ENCODE data around the gene DNAJA2. TPM values are rescaled to one million over a fixed set of nuclear protein-coding genes. Genes with fewer than 3 reads are reported as not detected.

The DNAJA2 gene
- polyA plus RNA-seq, 1 donor (not counting 4 experiments of a cell fraction or from before 2014, with no cell fraction given), result 36.3 TPM

DNA sequence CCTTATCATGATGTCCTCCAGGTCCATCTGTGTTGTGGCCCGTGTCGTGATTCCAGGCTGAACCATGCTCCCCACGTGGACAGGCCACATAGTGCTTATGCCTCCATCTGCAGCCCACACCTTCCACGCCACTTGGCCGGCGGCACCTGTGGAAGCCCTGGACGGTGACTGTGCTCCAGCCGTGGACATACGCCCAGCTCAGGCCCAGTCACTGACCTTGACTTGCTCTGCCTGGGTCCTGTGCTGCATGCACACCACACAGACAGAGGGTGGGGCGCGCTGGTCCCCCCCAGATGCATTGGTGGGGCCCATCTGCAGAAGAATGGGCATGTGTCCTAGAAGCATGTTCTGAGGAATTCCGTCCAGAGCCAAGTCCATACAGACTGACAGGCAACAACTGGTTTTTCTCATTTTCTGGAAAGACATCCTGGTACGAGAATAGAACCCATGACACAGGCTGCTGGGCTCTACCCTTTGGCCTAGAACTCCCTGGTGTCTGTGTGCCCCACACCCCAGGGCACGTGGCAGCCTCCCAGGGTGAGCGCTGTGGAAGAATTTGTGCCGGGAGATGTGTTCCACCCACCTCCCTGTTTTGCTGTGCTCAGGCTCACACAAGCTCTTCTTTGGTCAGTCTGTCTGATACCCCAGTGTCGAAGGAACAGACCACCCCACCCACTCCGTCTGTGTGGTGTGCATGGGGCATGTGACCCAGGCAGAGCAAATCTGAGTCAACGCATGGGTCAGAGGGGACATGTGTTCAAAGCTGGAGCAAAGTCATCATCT lies 49.8 kb downstream of the DNAJA2 start:
- H3K9me3 ChIP-seq (ENCODE audit: control insufficient read depth, low read depth, low read length), result no peaks in the 10 kb centered on the region
- H3K4me3 ChIP-seq (ENCODE audit: control insufficient read depth in 2 of 3, extremely low read depth in 1 of 3, insufficient read depth in 2 of 3, low read depth in 1 of 3, low read length in 3 of 3), result no peak overlapping the region
- no peak for TF ChIP-seq EZH2 (IDR thresholded peaks at IDR 0.05; ENCODE audit: low read length)
- TF ChIP-seq, protein P1, sequence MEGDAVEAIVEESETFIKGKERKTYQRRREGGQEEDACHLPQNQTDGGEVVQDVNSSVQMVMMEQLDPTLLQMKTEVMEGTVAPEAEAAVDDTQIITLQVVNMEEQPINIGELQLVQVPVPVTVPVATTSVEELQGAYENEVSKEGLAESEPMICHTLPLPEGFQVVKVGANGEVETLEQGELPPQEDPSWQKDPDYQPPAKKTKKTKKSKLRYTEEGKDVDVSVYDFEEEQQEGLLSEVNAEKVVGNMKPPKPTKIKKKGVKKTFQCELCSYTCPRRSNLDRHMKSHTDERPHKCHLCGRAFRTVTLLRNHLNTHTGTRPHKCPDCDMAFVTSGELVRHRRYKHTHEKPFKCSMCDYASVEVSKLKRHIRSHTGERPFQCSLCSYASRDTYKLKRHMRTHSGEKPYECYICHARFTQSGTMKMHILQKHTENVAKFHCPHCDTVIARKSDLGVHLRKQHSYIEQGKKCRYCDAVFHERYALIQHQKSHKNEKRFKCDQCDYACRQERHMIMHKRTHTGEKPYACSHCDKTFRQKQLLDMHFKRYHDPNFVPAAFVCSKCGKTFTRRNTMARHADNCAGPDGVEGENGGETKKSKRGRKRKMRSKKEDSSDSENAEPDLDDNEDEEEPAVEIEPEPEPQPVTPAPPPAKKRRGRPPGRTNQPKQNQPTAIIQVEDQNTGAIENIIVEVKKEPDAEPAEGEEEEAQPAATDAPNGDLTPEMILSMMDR (optimal IDR thresholded peaks at IDR 0.05 in 1 of 3, IDR thresholded peaks at IDR 0.05 in 1 of 3, conservative IDR thresholded peaks at IDR 0.05 in 1 of 3; ENCODE audit: extremely low read depth in 1 of 3, insufficient read depth in 2 of 3, low read length in 3 of 3), result no peak
- H3K4me2 ChIP-seq (ENCODE audit: control insufficient read depth, extremely low read depth, insufficient read depth, low read depth, low read length), result no peak overlapping the region
- no peaks in the 10 kb centered on the region for H3K4me1 ChIP-seq (ENCODE audit: control insufficient read depth, extremely low read depth, insufficient read depth, low read length)
- H3K79me2 ChIP-seq (ENCODE audit: control insufficient read depth, insufficient read depth, low read length), result no peaks in the 10 kb centered on the region
- dilution Hi-C loops (cut with MboI; ENCODE audit: extremely low pct_ligation_motif_present, low sequenced_read_pairs), result no loop called here
- H3K27me3 ChIP-seq (ENCODE audit: control insufficient read depth, extremely low read depth, insufficient read depth, low read length), result no peaks in the 10 kb centered on the region
- H3K9me1 ChIP-seq (ENCODE audit: control insufficient read depth, extremely low read depth, insufficient read depth, low read length), result no peaks in the 10 kb centered on the region
- H4K20me1 ChIP-seq (ENCODE audit: control insufficient read depth, extremely low read depth, insufficient read depth, low read length), result no peaks in the 10 kb centered on the region
- FAIRE-seq, result no peak
- no peak overlapping the region for H3K9ac ChIP-seq (ENCODE audit: control insufficient read depth, extremely low read depth, insufficient read depth, low read length)
- H3K36me3 ChIP-seq (ENCODE audit: control insufficient read depth in 2 of 2, extremely low read depth in 1 of 2, insufficient read depth in 2 of 2, low read length in 2 of 2), result peaks cover 18 to 44% of the 10 kb centered on the region in 2 experiments
- H2AFZ ChIP-seq (ENCODE audit: control insufficient read depth, low read length), result no peak overlapping the region
- no peak for DNase-seq (ENCODE audit: low read depth, low spot score)
- no peak overlapping the region for H3K27ac ChIP-seq (ENCODE audit: control insufficient read depth, insufficient read depth, low read length)

DNA sequence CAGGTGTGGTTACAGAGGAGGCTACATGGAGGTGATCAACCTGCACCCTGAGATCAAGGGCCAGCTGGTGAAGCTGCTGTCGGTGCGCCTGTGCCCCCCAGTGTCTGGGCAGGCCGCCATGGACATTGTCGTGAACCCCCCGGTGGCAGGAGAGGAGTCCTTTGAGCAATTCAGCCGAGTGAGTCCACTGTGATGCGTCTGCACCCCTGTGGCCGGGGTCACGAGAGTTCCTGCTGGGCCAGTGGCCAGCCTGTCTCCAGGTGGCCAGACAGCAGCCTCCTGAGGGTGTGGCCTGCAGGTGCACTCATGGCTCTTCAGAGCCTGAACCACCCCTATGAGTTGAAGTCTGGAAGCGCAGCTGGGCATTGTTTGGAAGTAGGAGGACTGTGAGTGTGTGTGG lies 51.2 kb downstream of the DNAJA2 start:
- Histone ChIP-seq H4K20me1 (ENCODE audit: control insufficient read depth, extremely low read depth, insufficient read depth, low read length) (no peaks in the 10 kb centered on the region), H3K27me3 (ENCODE audit: control insufficient read depth, extremely low read depth, insufficient read depth, low read length) (no peaks in the 10 kb centered on the region), H3K9me1 (ENCODE audit: control insufficient read depth, extremely low read depth, insufficient read depth, low read length) (no peaks in the 10 kb centered on the region), H3K9me3 (ENCODE audit: control insufficient read depth, low read depth, low read length) (no peaks in the 10 kb centered on the region), H2AFZ (ENCODE audit: control insufficient read depth, low read length) (no peak overlapping the region), H3K9ac (ENCODE audit: control insufficient read depth, extremely low read depth, insufficient read depth, low read length) (no peak overlapping the region), H3K4me1 (ENCODE audit: control insufficient read depth, extremely low read depth, insufficient read depth, low read length) (no peaks in the 10 kb centered on the region), H3K27ac (ENCODE audit: control insufficient read depth, insufficient read depth, low read length) (no peak overlapping the region), H3K36me3 (ENCODE audit: control insufficient read depth in 2 of 2, extremely low read depth in 1 of 2, insufficient read depth in 2 of 2, low read length in 2 of 2) (peaks cover 19 to 52% of the 10 kb centered on the region in 2 experiments), H3K4me3 (ENCODE audit: control insufficient read depth in 2 of 3, extremely low read depth in 1 of 3, insufficient read depth in 2 of 3, low read depth in 1 of 3, low read length in 3 of 3) (no peak overlapping the region), H3K4me2 (ENCODE audit: control insufficient read depth, extremely low read depth, insufficient read depth, low read depth, low read length) (no peak overlapping the region), H3K79me2 (ENCODE audit: control insufficient read depth, insufficient read depth, low read length) (no peaks in the 10 kb centered on the region)
- TF ChIP-seq, protein P1 (optimal IDR thresholded peaks at IDR 0.05 in 1 of 3, IDR thresholded peaks at IDR 0.05 in 1 of 3, conservative IDR thresholded peaks at IDR 0.05 in 1 of 3; ENCODE audit: extremely low read depth in 1 of 3, insufficient read depth in 2 of 3, low read length in 3 of 3), result no peak
- TF ChIP-seq EZH2 (IDR thresholded peaks at IDR 0.05; ENCODE audit: low read length), result no peak
- DNase-seq (ENCODE audit: low read depth, low spot score) (no peak), FAIRE-seq (no peak)
- dilution Hi-C loops (cut with MboI; ENCODE audit: extremely low pct_ligation_motif_present, low sequenced_read_pairs), result no loop called here
